GM10266 (cell line): Measurements from ENCODE around the gene PLCZ1.
"Not testable (repeated sequence)": the region's sequence is repeated elsewhere in the genome, so short reads cannot be mapped to it uniquely, and the experiment has no call there.

Experiments used
- DNase-seq: peaks from one replicate; pipeline ENCODE4 v3.0.0; 2012; ENCODE audit errors: extremely low spot score
- CTCF ChIP-seq: IDR thresholded peaks from 2 replicates; pipeline ENCODE4 v1.5.1; 2012; ENCODE audit warnings: mild to moderate bottlenecking, low read depth; ENCODE audit not compliant: control insufficient read depth, insufficient read depth; ENCODE audit errors: missing control alignments

Gene PLCZ1

DNA sequence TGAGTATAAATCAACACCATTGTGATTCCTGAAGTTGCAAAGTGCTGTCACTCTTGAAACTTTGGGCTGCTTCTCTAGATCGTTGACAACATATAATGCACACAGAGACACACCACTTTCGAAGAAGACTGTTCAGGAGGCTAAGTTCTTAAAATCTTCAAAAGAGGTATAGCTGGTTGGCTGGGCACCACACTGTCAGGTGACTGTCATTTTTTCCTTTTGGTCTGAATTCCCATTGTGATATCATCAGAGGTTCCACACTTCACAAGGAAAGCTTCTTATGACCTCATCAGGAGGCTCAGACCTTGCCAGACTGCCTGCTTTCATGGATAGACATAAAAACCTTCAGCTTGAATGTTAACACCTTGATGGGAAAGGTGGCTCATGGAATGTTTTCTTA, at the start of gene PLCZ1, which contains the start of gene CAPZA3:
Gene PLCZ1 (minus strand): TSS at position 194 of the 400 bp plus-strand sequence. CDS start 641 bp downstream, outside the sequence.
Gene CAPZA3 (plus strand): TSS at position 301 of the 400 bp plus-strand sequence. CDS start 150 bp downstream, outside the sequence.
- DNase-seq: no peak
- no peak for TF ChIP-seq CTCF

GRCh38 chr12:18785465-18785864, 47.7 kb upstream of the PLCZ1 start:
- DNase-seq: not testable (repeated sequence)

- DNase-seq: no peak
- no peak for TF ChIP-seq CTCF
Measured at GRCh38 chr12:18782827-18783226, 45.0 kb upstream of the PLCZ1 start.

DNA sequence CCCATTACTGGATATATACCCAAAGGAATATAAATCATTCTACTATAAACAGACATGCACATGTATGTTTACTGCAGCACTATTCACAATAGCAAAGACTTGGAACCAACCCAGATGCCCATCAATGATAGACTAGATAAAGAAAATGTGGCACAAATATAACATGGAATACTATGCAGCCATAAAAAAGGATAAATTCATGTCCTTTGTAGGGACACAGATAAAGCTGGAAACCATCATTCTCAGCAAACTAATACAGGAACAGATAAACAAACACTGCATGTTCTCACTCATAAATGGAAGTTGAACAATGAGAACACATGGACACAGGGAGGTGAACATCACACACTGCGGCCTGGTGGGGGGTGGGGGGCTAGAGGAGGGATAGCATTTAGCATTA, 28.7 kb upstream of the PLCZ1 start:
- DNase-seq: not testable (repeated sequence)

DNA sequence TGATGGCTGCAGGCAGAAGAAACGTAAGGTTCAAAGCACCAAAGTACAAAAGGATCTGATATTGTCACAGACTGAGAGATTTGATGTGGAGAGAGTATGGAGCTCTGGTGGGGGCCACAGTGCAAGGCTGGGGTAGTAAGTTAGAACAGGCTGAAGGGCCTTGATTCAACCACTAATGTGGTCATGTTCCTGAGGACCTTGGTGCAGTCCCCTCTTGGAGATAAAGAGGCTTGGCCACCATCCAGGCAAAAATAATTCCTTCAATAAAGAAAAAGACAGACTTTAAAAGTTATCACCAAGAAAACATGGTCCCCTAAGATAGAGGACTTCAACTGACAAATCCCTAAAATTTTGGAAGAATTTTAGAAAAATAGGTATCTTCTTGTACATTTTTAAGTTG, 17.5 kb upstream of the PLCZ1 start:
- no peak for TF ChIP-seq CTCF
- no peak for DNase-seq

DNA sequence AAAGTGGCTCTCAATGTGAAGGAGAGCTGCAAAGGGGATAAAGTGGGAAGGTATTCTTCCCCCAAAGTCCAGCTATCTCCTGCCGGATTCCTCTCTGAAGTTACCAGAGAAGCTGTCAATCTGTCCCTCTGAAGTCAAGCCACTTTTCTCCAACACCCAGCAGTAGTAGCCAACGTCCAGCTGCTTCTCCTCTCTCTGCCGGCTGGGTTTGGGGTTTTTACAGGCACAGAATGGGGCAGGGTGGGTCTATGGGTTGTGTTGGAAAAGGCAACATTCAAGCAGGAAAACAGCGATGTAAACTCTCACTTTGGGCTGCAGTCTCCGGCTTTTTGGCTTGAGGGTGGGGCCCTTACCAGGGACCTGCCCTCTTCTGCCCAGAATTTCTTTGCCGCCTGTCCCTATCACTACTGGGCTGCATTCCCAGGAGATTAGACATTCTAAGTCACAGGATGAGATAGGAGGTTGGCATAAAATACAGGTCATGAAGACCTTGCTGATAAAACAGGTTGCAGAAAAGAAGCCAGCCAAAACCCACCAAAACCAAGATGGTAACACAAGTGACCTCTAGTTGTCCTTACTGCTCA, 16.4 kb upstream of the PLCZ1 start:
- TF ChIP-seq CTCF: no peak
- no peak for DNase-seq

GRCh38 chr12:18753481-18754123, 15.8 kb upstream of the PLCZ1 start:
- no peak for DNase-seq
- TF ChIP-seq CTCF: no peak

DNA sequence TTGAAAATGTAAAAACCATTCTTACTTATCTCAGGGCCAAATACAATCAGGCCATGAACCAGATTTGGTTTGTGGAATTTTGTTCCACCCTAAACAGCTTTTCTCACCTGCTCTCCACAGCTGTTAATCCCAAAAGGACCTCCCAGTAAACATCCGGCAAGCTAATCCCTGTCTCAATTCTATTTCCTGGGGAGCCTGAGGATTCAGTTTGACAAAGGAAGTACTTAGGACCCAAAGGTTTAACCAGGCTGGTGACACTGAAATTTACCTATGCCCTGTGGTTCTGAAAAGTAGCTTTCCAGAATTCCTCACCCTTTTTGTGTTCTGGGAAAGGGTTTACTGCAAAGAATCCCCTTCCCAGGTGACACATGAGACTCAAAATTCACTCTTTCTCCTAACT, 15.1 kb upstream of the PLCZ1 start:
- no peak for TF ChIP-seq CTCF
- no peak for DNase-seq
